Ovary (tissue), 9 donors: Measurements from ENCODE around the gene PSG2. TPM values are rescaled to one million over a fixed set of nuclear protein-coding genes. Genes with fewer than 3 reads are reported as not detected.
"Not testable (repeated sequence)": the region's sequence is repeated elsewhere in the genome, so short reads cannot be mapped to it uniquely, and the experiment has no call there.

Experiments
- DNase-seq, 5 donors: peaks; one replicate each; pipeline ENCODE4 v3.0.0-alpha.2; 2019 to 2020
- H3K27ac ChIP-seq, 2 donors: fragments of 200-600 bp; one replicate each; pipeline versions ENCODE4 v1.5.1 to v1.8.0; 2019 to 2022
- H3K27me3 ChIP-seq: fragments of 200-600 bp; one replicate; pipeline ENCODE4 v1.8.0; 2022
- H3K36me3 ChIP-seq: fragments of 200-600 bp; sonication (generic); one replicate; pipeline ENCODE4 v1.5.1; 2019
- H3K4me1 ChIP-seq: one replicate; pipeline ENCODE4 v1.8.1; 2013; ENCODE audit warnings: mild to moderate bottlenecking, moderate library complexity; ENCODE audit not compliant: insufficient read depth
- H3K4me3 ChIP-seq: fragments of 200-600 bp; sonication (generic); one replicate; pipeline ENCODE4 v1.5.1; 2017
- H3K9me3 ChIP-seq, 2 donors: fragments of 200-600 bp in 1 of 2; sonication (generic) in 1 of 2; one replicate each; pipeline versions ENCODE4 v1.5.1 to v1.8.1; 2013 to 2019; ENCODE audit warnings: mild to moderate bottlenecking in 1 of 2, moderate library complexity in 1 of 2
- EP300 ChIP-seq: sonication (generic); formaldehyde crosslinking; IDR thresholded peaks from one replicate; pipeline ENCODE4 v1.6.1; 2017; ENCODE audit warnings: antibody characterized with exemption
- POLR2A ChIP-seq: fragments of 450-650 bp; IDR thresholded peaks from one replicate; pipeline ENCODE4 v1.6.1; 2017; ENCODE audit warnings: antibody characterized with exemption, mild to moderate bottlenecking, moderate library complexity
- WGBS, 3 donors: extraction: QIAGEN DNeasy Blood & Tissue Kit in 1 of 3; methylation state at CpG; one replicate each; pipeline versions ENCODE4 v1.1.5 to v1.1.7; 2013 to 2017; 5-methylcytosine and 5-hydroxymethylcytosine counted together
- intact Hi-C, 4 donors: fragments of 100-400 bp; cut with DNase I; formaldehyde crosslinking; loops; one replicate each; pipeline versions ENCODE4 v1.11.0 to v1.15.1; 2022 to 2023
- polyA plus RNA-seq, 2 donors: library from polyadenylated mRNA; stranded (reverse); fragments of 200-250 nt in 1 of 2; fragments of 350-450 nt in 1 of 2; fragmentation: Illumina TruSeq in 1 of 2; extraction: RNeasy Lipid Tissue Mini Kit (QIAGEN cat#74804) in 1 of 2; gene quantifications; one replicate each; pipeline ENCODE4 v1.2.3, GENCODE V29; 2013 to 2014
- total RNA-seq, 7 donors: library from RNA; depleted of rRNA in 2 of 7; stranded (reverse); fragments of >200 nt in 2 of 7; fragmentation: NEBNext Ultra II Directional in 3 of 7; extraction: Animal tissue kit (Norgen Biotek cat#: 25700) in 3 of 7; gene quantifications; one replicate each; pipeline versions ENCODE4 v1.1.0 to v1.2.4, GENCODE V29; 2016 to 2023
- TF ChIP-seq, protein P1 (sequence below), 3 donors: fragments of 450-650 bp in 2 of 3; fragments of 200-600 bp in 1 of 3; IDR thresholded peaks; one replicate each; pipeline versions ENCODE4 v1.5.1 to v1.8.0; 2016 to 2022; ENCODE audit warnings: antibody characterized with exemption in 3 of 3, mild to moderate bottlenecking in 1 of 3
- donor health status: DM: no; HTN: no; CAD: no; lungs with moderate emphysema.
- donor health status: DM: no; HTN: no; CAD: no.
- donor health status: Bipolar disorder and iron deficiency.
- donor health status: DM: yes; HTN: yes; CAD: no.
- donor health status: DM: no; HTN: no; CAD: no.
- donor health status: DM: yes; HTN: yes; CAD: no.

Gene PSG2
- total and polyA plus RNA-seq, 9 donors, result not detected

DNA sequence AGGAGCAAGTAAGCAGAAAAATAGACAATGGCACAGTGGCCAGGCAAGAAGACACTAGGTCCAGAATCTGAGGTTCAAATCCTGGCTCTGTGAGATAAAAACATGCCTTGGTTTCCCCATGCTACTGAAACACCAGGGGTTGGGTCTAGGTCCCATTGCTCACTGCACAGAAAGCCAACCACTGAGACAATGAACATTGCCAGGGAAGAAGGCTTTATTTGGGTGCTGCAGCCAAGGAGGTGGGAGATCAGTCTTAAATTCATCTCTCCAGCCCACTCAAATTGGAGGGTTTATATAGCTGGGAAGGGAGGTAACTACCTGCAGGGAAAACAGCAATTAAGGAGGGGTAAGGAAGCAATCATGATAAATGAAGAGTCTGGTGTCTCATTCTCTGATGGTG, 32.6 kb upstream of the PSG2 start:
- H3K36me3 ChIP-seq, intact Hi-C loops, H3K27me3 ChIP-seq, H3K4me3 ChIP-seq, DNase-seq, H3K9me3 ChIP-seq, H3K27ac ChIP-seq, H3K4me1 ChIP-seq: not testable (repeated sequence)

DNA sequence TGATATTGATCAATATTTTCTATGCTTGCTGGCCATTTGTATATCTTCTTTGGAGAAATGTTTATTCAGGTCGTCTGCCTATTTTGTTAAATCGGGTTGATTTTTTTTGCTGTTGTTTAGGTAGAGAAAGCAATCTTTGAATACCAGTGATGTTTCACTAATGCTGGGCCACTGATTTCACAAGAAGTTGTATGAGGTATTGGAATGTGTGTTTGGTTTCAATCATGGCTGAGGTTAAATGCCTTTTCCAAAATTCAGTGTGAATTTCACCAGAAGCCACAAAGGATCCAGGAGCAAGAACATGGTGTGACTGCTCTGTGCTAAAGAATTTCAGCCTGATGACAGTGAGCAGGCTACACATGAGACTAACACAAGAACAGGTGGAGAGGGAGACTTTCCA, 32.1 kb upstream of the PSG2 start:
- H3K4me3 ChIP-seq, intact Hi-C loops, DNase-seq, H3K27me3 ChIP-seq, H3K27ac ChIP-seq, H3K4me1 ChIP-seq, H3K36me3 ChIP-seq, H3K9me3 ChIP-seq: not testable (repeated sequence)
- 63 to 76% (median 70%) methylated on average over 2 of the region's 2 CpGs for WGBS, 3 donors

DNA sequence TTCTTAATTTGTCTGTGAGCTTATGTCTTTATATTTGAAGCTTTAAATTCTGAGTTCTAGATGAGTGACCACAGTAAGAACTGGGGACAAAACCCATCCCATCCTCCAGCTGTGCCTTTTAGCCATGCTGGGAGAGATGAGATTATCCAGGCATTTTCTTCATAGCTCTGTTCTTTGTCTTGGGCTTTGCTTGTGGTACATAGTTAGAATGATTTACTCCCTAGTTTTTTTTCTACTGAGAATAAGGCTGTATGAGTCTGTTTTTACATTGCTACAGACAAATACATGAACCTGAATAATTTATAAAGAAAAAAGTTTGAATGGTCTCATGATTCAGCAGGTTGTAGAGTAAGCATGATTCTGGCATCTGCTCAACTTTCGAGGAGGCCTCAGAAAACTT, 24.9 kb upstream of the PSG2 start:
- intact Hi-C loops, H3K27ac ChIP-seq: not testable (repeated sequence)
- 59 to 88% (median 73%) methylated on average over 1 of the region's 1 CpG for WGBS, 3 donors

DNA sequence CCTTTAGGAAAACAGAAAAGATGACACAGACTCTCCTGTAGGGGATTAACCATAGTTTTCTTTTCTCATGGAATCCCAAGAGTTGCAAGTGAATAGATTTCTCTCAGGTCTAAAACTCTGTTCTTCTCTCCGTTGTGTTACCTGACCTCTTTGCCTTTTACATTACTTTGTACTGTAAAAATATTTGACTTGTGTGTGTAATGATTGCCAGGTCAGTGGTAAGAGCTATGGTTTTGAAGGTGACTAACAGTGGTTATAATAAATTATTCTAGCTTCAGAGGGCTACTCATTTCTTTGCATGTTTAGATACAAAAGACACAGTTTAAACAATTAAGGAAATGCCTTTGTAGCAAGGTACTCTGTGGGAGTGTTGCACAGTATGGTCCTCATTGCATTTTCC, 23.0 kb upstream of the PSG2 start:
- no peak overlapping the region for H3K27ac ChIP-seq
- WGBS, 3 donors, result 70 to 77% (median 77%) methylated on average over 1 of the region's 1 CpG

More for the DNA sequence above, 24.9 kb upstream of the PSG2 start:
- H3K4me3 ChIP-seq, H3K4me1 ChIP-seq, H3K9me3 ChIP-seq, H3K27me3 ChIP-seq, H3K36me3 ChIP-seq, DNase-seq: not testable (repeated sequence)

DNA sequence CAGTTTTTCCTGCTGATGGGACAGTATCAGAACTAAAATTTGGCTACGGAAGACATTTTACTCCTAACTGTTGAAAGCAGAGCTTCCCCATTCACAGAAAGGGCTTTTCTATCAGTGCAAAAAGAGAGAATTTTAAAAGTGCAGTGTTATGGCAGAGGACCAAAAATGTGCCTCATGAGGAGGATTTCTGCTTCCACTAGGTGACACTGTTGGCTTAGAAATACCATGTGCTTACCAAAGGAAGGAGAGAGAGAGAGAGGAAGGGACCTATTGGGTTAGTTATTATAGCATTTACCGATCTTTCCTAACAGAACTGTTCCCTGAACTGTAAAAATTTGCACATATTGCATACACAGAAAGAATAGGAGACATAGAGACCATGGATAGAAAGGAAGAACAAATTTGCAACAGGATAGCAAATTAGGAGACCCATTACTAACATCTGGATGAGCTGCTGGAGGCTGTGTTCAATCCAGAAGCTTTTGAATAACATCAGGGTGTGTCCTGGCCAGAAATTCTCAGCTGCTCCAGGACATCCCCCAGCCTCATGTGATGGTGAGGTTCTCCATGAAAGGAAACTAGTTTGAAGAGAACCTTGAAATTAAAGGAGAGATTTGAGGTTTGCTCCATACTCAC, 21.8 kb upstream of the PSG2 start:
- WGBS, 3 donors, result 69 to 74% (median 73%) methylated on average over 2 of the region's 2 CpGs
- H3K4me3 ChIP-seq, intact Hi-C loops, H3K9me3 ChIP-seq, H3K4me1 ChIP-seq, DNase-seq, H3K36me3 ChIP-seq, H3K27me3 ChIP-seq, H3K27ac ChIP-seq: not testable (repeated sequence)

More for the DNA sequence above, 23.0 kb upstream of the PSG2 start:
- Histone ChIP-seq H3K4me1 (no peaks in the 10 kb centered on the region), H3K36me3 (no peaks in the 10 kb centered on the region), H3K9me3 (peaks cover 0 to 6% of the 10 kb centered on the region in 2 donors), H3K4me3 (no peak overlapping the region), H3K27me3 (no peaks in the 10 kb centered on the region)
- no peak for DNase-seq
- intact Hi-C loops, result no loop called here
- TF ChIP-seq POLR2A (no peak), EP300 (no peak)
- TF ChIP-seq, protein P1, sequence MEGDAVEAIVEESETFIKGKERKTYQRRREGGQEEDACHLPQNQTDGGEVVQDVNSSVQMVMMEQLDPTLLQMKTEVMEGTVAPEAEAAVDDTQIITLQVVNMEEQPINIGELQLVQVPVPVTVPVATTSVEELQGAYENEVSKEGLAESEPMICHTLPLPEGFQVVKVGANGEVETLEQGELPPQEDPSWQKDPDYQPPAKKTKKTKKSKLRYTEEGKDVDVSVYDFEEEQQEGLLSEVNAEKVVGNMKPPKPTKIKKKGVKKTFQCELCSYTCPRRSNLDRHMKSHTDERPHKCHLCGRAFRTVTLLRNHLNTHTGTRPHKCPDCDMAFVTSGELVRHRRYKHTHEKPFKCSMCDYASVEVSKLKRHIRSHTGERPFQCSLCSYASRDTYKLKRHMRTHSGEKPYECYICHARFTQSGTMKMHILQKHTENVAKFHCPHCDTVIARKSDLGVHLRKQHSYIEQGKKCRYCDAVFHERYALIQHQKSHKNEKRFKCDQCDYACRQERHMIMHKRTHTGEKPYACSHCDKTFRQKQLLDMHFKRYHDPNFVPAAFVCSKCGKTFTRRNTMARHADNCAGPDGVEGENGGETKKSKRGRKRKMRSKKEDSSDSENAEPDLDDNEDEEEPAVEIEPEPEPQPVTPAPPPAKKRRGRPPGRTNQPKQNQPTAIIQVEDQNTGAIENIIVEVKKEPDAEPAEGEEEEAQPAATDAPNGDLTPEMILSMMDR (IDR thresholded peaks at IDR 0.05), result no peak

DNA sequence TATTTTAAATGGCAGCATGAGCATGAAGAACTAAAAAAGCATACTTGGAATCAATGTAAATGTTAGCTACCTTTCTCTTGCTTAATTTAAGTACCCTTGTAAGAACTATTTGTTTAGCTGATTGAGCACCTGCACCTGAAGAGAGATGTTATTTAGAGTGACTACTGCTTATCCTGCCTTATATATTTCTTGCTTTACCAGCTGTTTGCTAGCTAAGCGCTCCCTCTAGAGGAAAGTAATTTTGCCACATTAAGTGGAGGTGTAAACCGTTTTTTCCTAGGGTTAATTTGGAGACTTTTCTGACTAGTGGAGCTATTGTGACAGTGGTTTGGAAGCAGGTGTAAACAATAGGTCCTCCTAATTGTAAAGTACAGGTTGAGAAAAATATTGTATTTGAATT, 19.4 kb upstream of the PSG2 start:
- Histone ChIP-seq H3K27me3 (no peaks in the 10 kb centered on the region), H3K36me3 (no peaks in the 10 kb centered on the region), H3K27ac (no peak overlapping the region), H3K9me3 (peaks cover 0 to 6% of the 10 kb centered on the region in 2 donors), H3K4me1 (no peaks in the 10 kb centered on the region), H3K4me3 (no peak overlapping the region)
- no peak for TF ChIP-seq EP300
- TF ChIP-seq, protein P1 (IDR thresholded peaks at IDR 0.05), result no peak
- TF ChIP-seq POLR2A, result no peak
- WGBS, 3 donors, result 68 to 89% (median 82%) methylated on average over 2 of the region's 2 CpGs
- DNase-seq, result no peak
- intact Hi-C loops, result no loop called here

DNA sequence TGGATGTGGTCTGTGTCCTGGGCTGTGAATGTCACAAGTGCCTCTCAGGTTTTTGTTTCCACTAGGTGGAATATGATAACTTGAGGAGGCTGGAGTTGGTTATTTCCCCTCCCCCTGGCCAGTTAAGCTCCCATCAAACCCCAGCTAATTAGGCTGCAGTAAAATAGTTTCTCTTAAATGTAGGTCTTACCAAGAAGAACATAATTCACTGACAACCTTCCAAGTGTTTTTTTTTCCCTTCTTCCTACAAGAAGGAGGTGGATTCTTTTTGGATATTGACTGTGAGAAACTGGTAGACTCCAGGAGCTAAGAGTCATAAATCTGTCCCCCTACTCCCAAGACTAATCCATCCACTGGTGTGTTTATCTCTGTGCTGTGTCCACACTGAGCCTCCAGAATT, 15.9 kb upstream of the PSG2 start:
- H3K4me3 ChIP-seq, DNase-seq, H3K4me1 ChIP-seq, H3K9me3 ChIP-seq, H3K27me3 ChIP-seq, H3K27ac ChIP-seq, H3K36me3 ChIP-seq, intact Hi-C loops: not testable (repeated sequence)

DNA sequence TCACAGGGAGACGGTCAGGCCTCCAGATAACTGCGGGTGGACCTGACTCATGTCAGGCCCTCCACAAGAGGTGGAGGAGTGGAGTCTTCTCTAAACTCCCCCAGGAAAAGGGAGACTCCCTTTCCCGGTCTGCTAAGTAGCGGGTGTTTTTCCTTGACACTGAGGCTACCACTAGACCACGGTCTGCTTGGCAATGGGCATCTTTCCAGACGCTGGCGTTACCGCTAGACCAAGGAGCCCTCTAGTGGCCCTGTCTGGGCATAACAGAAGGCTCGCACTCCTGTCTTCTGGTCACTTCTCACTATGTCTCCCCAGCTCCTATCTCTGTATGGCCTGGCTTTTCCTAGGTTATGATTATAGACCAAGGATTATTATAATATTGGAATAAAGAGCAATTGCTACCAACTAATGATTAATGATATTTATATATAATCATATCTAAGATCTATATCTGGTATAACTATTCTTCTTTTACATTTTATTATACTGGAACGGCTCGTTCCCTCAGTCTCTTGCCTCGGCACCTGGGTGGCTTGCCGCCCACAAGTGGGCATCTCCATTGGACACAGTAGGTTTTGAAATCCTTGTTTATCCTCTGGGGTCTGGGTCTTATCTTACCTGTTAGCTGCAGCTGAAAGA, 5.3 kb upstream of the PSG2 start:
- 40 to 55% (median 40%) methylated on average over 13 of the region's 13 CpGs for WGBS, 3 donors
- DNase-seq, H3K4me1 ChIP-seq, H3K27ac ChIP-seq, H3K9me3 ChIP-seq, H3K4me3 ChIP-seq, H3K36me3 ChIP-seq, H3K27me3 ChIP-seq, intact Hi-C loops: not testable (repeated sequence)

DNA sequence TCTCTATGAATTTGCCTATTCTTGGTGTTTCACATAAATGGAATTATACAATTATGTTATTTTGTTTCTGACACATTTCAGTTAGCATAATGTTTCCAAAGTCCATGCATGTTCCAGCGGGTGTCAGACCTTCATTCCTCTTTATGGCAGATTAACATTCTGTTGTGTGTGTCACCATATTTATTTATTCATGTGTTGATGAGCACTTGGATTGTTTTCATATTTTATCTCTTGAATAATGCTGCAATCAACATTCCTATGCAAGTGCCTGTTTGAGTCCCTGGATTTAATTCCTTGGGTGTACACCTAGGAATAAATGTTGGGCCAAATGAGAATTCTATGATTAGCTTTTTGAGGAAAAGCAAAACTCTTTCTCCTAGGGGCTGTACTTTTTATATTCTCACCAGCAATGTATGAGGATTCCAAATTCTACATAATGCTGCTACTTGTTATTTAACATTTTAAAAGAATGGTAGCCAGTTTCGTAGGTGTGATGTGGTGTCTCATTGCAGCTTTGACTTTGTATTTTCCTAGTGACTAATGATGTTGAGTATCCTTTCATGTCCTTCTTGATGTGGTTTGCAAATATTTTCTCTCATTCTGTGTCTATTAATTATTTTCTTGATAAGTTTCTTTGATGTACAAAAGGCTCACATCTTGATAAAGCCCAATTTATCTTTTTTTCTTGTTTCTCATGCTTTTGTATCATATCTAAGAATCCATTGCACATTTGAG, 3.5 kb upstream of the PSG2 start:
- H3K4me3 ChIP-seq, H3K36me3 ChIP-seq, H3K9me3 ChIP-seq, H3K27me3 ChIP-seq, H3K4me1 ChIP-seq, H3K27ac ChIP-seq, intact Hi-C loops, DNase-seq: not testable (repeated sequence)
- WGBS, 3 donors, result 63 to 84% (median 76%) methylated on average over 2 of the region's 2 CpGs
